GM21360 (cell line): Measurements from ENCODE around the gene GRIA2.
"Not testable (repeated sequence)": the region's sequence is repeated elsewhere in the genome, so short reads cannot be mapped to it uniquely, and the experiment has no call there.

ENCODE experiments used
- ATAC-seq: cut with Tn5 transposase; IDR thresholded peaks from one replicate; pipeline ENCODE4 v1.9.1; 2021; ENCODE audit warnings: mild to moderate bottlenecking, moderate library complexity; ENCODE audit not compliant: unreplicated experiment

GRIA2 gene

DNA sequence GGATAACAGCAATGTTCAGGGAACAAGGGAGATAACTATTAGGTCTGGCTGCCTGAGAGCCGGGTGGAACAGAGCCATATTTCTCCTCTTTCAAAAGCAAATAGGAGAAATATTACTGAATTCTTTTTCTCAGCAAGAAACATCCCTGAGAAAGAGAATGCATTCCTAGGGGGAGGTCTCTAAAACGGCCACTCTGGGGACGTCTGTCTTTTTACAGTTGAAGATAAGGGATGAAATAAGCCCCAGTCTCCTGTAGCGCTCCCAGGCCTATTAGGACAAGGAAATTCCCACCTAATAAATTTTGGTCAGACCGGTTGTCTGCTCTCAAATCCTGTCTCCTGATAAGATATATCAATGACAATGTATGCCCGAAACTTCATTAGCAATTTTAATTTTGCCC is 37.6 kb downstream of the GRIA2 start:
- not testable (repeated sequence) for ATAC-seq

DNA sequence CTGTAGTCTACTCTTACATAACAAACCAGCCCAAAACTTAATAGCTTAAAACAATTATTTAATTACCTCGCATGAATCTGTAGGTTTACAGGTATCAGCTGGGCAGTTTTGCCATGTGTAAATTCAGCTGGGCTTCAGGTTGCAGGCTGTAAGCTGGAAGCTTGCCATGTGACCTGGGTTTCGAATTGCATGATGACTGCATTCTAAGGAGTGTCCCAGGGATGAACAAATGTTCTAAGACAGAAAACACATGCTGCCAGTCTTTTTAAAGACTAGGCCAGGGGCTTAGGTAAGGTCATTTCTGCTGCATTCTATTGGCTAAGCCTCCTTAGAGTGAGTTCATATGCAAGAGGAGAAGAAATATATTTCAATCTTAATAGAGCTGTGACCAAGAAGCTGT is 44.8 kb downstream of the GRIA2 start:
- ATAC-seq: no peak

GRCh38 chr4:157270108-157270507 is 49.6 kb downstream of the GRIA2 start:
- no peak for ATAC-seq

- no peak for ATAC-seq
Measured at GRCh38 chr4:157270552-157270951, 50.0 kb downstream of the GRIA2 start.

DNA sequence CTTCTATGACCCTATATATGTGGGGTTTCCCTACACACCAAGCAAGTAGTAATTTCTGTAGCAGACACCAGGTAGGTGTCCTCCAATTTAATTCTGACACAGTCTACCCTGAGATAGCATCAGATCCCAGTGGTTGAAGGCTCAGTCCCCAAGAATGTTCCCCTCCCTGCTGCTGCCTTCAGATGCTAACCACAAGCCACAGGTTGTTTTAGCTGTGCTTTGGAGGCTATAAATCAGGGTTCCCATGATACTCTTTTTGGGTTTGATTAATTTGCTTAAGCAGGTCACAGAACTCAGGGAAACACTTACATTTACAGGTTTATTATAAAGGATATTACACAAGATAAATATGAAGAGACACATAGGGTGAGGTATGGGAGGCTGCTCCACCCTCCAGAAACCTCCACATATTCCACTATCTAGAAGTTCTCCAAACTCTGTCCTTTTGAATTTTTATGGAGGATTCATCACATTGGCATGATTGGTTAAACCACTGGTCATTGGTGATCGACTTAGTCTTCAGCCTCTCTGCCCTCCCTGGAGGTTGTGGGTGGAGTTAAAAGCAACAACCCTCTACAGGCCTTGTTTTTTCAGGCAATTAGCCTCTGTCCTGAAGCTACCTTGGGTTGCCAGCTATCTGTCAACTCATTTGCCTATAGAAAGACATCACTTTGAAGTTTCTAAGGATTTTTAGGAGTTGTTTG is 50.8 kb downstream of the GRIA2 start:
- ATAC-seq: no peak

GRCh38 chr4:157280673-157281072 is 60.1 kb downstream of the GRIA2 start:
- no peak for ATAC-seq

GRCh38 chr4:157282019-157282418 is 61.5 kb downstream of the GRIA2 start:
- ATAC-seq: no peak

GRCh38 chr4:157287445-157287844 is 66.9 kb downstream of the GRIA2 start:
- no peak for ATAC-seq

- no peak for ATAC-seq
Measured at GRCh38 chr4:157290622-157291021, 70.1 kb downstream of the GRIA2 start.

- no peak for ATAC-seq
Measured at GRCh38 chr4:157291071-157291470, 70.5 kb downstream of the GRIA2 start.

DNA sequence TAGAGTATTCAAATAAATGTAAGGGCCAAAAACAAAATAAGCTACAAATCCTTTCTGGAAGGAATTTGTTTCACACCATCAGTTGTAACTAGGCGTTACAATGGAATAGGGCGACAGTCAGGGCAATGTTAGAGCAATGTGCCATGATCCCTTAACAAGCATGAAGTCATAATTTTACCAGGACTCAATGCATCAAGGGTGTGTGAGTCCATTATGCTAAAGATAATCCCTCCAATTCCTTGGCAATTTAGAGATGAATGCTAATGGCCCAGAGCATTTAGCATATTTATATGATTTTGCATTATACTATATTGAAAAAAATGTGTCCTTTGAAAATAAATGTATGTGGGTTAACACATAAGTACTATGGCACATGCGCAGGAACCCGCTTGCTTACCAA is 73.1 kb downstream of the GRIA2 start:
- ATAC-seq: no peak

DNA sequence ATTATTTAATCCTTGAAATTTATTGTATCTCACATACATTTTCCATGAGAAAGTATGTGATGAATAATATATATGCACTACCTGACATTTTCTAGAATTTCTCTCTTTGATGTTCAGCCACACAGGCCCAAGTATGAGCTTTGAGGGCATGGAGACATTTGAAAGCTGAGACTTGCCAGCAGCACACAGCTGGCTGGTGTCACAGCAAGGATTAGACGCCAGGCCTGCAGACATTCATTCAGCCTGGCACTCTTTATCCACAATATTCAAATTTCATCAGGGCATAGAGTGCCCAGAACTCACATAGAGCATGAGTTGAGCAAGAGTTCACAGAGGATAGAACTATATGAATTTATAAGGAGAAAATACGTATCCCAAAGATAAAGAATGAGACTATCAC is 74.0 kb downstream of the GRIA2 start:
- ATAC-seq: no peak

GRCh38 chr4:157300701-157301100 is 80.2 kb downstream of the GRIA2 start:
- no peak for ATAC-seq

GRCh38 chr4:157303471-157303960 is 83.0 kb downstream of the GRIA2 start:
- no peak for ATAC-seq

DNA sequence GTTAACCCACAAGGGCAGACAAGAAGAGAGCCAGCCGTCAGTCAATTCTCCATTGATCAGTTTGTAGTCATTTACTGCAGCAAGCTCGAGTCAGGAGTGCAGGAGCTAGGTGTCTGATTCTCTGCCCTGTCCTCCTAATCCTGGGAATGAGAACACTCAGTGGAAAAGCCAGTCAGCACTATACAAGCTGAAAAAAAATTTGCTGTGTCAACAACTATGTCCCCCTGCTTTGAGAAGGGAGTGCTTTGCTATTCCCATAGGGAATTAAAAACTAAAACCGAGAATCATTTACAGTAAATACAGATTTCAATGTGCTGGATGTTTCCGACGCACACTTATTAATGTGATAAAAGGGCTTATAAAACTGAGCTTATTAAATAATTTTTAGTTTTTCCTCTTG is 84.2 kb downstream of the GRIA2 start:
- ATAC-seq: no peak

GRCh38 chr4:157312702-157313101 is 92.2 kb downstream of the GRIA2 start:
- ATAC-seq: no peak

GRCh38 chr4:157314906-157315305 is 94.4 kb downstream of the GRIA2 start:
- ATAC-seq: no peak

GRCh38 chr4:157315968-157316367 is 95.4 kb downstream of the GRIA2 start:
- no peak for ATAC-seq

DNA sequence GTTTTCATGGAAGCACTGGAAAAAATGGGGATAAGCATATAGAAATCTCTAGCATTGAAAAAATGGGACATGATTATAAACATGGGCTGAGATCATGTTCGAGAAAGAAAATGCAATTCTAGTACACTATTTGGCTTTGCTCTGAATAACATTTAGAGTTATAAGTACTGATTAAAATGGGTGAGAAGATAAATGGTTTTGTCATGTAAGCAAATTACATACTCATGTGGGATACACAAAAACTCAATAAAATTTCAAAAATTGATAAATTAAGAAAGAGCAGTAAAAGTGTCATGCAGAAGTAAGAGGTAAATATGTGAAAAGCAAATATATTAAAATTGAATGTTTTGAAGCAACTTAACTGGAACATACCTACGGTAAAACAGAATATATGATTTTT is 99.6 kb downstream of the GRIA2 start:
- ATAC-seq: no peak

- ATAC-seq: no peak
Measured at GRCh38 chr4:157327666-157328065, 107.1 kb downstream of the GRIA2 start.

DNA sequence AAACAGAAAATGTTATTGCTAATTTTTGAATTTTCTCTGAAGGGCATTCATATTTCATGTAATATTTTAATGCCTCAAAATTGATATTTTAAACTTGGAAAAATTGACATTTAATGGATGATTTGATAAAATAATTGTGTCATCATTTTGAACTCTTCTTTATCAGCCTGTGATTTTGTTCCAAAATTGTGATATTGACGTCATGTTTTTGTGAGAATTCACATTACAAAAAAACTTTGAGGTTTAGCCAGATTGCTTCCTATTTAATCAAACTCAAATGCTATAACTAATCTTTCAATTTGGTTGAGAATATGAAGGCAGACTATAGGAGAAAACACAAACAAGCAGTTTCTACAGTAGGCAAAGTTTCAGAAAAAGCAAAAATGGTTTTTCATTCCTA is 137.4 kb downstream of the GRIA2 start:
- ATAC-seq: no peak

GRCh38 chr4:157358439-157358838 is 137.9 kb downstream of the GRIA2 start:
- no peak for ATAC-seq

GRCh38 chr4:157358851-157359250 is 138.3 kb downstream of the GRIA2 start:
- no peak for ATAC-seq
